ENCODE results near the gene BLVRB.

DNA sequence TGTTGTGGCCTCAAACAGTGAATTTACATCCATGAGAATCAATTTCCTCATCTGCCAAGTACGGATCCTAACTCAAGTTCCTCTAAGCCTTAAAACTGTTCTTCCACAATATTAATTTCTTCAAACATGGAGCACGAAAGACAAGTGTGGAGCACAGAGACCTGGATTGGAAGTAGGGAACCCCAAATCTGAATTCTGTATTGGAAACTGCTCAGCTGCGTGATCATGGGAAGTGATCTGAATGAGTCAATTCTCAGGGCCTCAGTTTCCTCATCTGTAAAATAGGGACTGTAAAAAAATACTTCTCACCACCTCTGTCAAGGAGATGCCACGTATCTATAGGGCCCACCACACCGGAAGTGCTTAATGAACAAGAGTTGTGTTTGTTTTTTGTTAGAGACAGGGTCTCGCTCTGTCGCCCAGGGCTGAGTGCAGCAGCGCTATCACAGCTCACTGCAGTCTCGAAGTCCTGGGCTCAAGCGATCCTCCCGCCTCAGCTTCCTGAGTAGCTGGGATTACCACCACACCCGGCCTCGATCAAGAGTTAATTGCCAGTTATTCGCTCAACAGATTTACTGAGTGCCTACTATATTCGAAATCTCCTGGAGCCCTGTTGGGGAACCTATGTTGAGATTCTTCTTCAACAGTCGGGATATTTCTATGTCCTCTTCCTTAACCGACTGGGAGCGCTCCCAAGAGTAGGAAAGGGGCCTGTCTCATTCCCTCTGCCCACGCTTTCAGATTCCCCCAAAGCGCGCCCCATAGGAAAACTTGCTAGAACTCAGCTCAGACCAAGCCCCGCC lies 23.0 kb downstream of the BLVRB start:
- TF ChIP-seq, protein P1, sequence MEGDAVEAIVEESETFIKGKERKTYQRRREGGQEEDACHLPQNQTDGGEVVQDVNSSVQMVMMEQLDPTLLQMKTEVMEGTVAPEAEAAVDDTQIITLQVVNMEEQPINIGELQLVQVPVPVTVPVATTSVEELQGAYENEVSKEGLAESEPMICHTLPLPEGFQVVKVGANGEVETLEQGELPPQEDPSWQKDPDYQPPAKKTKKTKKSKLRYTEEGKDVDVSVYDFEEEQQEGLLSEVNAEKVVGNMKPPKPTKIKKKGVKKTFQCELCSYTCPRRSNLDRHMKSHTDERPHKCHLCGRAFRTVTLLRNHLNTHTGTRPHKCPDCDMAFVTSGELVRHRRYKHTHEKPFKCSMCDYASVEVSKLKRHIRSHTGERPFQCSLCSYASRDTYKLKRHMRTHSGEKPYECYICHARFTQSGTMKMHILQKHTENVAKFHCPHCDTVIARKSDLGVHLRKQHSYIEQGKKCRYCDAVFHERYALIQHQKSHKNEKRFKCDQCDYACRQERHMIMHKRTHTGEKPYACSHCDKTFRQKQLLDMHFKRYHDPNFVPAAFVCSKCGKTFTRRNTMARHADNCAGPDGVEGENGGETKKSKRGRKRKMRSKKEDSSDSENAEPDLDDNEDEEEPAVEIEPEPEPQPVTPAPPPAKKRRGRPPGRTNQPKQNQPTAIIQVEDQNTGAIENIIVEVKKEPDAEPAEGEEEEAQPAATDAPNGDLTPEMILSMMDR (IDR thresholded peaks at IDR 0.05; ENCODE audit: insufficient read depth, low read length): no peak
- TF ChIP-seq POLR2AphosphoS5 (IDR thresholded peaks at IDR 0.05; ENCODE audit: low read depth): no peak
